Hematopoietic multipotent progenitor cell treated with erythropoietin and hydrocortisone succinate and interleukin-3 and kit ligand, for 6 days (in vitro differentiated cells): ENCODE data around the gene CTNS.
"Not testable (repeated sequence)": the region's sequence is repeated elsewhere in the genome, so short reads cannot be mapped to it uniquely, and the experiment has no call there.

Experiments
- DNase-seq: peaks from one replicate; pipeline ENCODE4 v3.0.0-alpha.2; 2015

The CTNS gene

DNA sequence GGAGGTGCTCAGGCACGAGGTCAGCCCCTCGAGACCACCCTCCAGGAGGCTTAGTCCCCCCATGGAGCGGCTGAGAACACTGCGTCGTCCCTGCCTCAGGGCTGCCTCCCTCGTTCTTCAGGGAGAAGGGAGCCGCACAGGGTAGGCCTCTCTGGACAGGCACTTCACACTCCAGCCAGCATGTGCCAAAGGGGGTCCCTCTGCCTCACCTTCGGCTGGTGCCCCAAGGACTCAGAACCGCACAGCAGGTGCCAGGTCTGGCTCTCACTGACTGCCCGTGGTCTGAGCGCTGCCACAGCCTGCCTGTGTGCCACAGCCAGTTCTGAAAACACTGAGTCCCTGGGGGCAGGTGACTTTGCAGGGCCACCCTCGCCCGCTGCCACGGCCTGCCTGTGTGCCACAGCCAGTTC, 52.3 kb downstream of the CTNS start:
- no peak for DNase-seq

DNA sequence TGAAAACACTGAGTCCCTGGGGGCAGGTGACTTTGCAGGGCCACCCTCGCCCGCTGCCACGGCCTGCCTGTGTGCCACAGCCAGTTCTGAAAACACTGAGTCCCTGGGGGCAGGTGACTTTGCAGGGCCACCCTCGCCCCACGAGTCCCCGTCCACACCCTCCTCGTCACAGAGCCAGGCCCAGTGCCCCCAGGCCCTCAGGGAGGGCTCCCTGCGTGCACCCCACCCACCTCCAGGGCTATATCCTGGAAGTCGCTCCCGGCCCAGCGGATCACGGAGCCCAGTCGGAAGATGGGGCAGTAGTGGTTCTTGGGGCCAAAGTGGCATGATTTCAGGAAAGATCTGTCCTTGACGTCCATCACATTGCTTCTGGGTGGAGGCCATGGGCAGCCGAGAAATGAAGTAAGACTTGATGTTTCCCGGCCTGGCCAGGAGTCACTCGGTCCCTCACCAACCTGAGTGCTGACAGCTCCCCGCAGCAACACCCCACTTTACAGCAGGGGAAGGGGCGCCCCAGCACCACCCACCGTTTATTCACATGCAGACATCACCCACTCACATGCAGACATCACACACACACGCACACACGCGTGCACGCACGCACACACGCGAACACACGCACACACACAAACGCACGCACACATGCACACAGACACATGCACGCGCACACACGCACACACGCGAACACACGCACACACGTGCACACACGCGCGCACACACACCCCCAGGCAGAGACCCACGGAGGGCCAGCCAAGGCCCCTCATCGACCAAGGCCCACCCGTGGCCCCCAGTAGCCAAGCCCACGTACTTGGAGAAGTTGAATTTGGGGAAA, 52.9 kb downstream of the CTNS start:
- DNase-seq, result no peak

DNA sequence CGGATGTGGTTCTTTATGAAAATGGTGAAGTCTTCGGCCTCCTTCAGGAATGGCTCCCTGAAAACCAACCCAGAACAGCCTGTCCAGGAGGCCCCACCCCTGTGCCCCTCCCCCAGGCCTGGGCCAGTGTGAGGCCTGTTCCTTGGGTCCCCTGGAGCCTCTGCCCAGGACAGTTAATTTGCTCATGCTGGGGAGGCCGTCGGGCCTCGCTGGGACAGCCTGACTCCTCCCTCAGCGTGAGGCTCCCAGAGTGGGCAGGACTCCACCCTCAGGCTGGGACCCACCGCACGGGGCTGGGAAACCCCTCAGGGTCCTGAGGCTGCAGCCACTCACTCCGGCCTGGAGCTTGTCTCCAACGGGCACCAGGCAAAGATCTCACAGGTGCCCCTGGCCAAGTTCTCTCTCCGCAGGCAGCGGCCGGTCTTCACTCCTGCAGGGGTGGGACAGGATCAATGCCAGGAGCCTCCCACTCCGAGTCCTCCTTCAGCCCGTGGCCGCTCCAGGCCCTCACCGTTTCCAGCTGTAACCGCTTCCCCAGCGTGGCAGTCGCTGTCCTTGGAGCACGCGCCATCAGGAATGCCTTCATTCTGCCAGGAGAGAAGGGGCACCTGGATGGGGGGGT, 53.6 kb downstream of the CTNS start:
- DNase-seq, result no peak

DNA sequence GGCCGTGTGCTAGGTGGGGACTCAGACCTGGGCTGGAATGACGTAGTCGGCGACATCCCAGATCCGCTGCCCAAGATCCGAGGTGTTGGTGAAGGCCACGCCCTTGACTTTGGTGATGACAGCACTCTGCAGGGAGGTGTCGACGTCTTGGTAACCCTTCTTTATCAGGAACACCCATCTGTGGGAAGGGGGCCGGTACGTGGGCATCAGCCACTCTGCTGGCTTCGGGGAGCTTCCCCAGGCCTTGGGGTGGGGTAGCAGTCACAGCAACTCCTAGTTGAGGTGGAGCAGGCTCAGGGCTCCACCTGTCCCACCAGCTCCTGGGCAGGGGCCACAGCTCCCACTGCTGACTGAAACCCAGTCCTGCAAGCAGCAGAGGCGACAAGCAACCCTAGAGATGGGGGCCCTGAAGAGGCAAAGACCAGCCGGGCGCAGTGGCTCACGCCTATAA, 55.1 kb downstream of the CTNS start:
- peak; percentile 52 for DNase-seq

DNA sequence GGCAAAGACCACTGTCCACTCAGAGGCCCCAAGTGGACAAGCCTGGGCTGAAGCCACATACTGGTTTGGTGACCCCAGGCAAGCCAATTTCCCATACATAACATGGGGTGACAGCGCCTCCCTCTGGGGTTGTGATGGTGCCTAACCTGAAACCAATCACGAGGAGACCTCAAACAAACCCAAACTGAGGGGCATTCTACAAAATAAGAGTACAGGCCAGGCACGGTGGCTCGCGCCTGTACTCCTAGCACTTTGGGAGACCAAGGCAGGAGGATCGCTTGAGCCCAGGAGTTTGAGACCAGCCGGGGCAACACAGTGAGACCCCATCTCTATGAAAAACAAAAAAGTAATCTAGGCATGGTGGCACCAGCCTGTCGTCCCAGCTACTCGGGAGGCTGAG, 55.8 kb downstream of the CTNS start:
- DNase-seq, result no peak

DNA sequence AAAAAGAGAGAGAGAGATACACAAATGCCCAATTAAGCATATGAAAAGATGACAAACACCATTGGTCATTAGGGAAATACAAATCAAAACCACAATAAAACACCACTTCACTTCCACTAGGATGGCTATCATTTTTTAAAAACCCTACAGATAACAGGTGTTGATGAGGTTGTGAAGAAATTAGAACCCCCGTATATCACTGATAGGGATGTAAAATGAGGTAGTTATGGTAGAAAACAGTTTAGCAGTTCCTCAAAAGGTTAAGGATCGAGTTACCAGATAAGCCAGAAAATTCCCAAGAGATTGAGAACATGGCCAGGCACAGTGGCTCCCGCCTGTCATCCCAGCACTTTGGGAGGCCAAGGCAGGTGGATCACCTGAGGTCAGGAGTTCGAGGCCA, 56.6 kb downstream of the CTNS start:
- no peak for DNase-seq

DNA sequence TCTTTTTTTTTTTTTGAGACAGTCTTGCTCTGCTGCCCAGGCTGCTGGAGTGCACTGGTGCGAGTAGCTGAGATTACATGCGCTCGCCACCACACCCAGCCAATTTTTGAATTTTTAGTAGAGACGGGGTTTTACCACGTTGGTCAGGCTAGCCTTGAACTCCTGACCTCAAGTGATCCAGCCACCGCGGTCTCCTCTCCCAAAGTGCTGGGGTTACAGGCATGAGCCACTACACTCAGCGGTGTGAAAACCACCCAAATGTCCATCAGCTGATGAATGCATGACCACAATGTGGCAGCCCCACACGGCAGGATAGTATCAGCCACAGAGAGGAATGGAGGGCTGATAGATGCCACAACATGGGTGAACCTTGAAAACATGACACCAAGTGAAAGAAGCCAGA, 57.3 kb downstream of the CTNS start:
- DNase-seq, result peak; percentile 67

DNA sequence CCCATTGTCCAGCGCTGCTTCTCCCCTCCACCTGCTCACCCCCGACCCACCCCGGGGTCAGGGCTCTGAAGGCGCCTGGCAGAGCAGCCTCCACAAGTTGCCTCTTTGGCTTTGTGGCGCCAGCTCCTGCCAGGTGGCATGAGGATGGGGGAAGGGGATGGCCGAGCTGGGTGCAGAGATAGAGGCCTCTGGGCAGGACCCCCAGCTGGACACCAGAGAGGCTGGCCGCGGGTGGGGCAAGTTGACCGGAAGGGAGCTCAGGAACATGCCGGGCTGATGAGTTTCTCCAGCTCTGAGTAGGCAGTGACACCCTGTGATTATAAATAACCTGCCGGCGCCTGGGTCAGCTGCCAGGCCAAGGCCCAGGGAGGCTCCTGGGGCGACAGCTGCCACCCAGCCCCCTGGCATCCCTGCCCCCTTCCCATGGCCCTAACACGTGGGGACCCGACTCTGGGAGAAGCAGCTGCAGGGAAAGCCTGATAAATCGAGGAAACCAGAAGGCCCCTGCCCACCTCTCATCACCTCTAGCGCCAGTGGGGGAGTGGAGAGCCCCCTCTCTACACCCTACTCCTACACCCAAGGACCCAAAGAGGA, 58.7 kb downstream of the CTNS start:
- no peak for DNase-seq

DNA sequence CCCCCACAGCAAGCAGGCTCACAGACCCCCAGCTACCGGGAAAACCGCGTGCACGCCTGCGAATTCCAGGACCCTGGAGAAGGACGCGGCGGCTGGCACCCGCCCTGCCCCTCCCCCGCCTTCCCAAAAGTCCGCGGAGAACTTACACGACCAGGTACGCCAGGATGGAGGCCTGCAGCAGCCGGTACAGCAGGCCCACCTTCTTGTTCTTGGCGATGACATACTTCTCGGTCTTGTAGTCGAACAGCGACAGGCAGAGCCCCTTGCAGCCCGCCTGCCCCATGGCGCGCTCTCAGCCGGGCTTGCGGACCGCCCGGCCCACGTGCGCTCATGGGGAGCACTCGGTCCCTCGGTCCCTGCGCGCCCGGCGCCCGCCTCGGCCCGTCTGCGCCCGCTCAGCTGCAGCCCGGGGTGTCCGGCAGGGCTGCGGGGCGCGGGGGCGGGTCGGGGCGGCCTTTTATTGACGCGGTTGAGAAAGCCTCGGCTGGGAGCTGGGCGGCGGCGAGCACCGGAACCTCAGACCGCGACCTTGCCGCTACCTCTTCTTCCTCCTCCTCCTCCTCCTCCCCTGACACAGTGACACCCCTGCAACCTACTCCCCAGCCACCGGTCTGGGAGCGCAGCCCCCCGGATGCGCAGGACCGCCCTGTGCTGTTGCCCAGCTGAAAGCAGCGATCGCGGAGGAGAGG, 59.3 kb downstream of the CTNS start, which contains the start of gene P2RX5:
TSS of gene P2RX5 (minus strand) at position 433 of the 689 bp plus-strand sequence. CDS start at position 283, 150 bp downstream.
- peak; percentile 71 for DNase-seq

DNA sequence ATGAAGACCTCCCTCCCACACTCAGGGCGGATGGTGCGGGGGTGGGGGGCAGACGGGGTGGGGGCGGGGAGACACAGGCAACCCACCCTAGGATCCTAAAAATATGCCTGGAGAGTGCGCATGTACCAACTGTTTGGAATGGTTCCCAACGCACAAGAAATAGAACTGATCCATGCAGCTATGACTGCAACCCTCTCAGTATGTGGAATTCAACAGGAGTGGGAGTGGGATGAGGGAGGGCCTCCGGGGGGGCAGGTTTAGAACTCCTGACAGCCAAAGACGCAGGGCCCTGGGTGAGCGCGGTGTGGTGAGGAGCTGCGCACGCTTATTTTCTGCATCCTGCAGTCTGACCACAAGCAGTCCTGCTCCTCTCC, 60.5 kb downstream of the CTNS start:
- DNase-seq, result no peak

DNA sequence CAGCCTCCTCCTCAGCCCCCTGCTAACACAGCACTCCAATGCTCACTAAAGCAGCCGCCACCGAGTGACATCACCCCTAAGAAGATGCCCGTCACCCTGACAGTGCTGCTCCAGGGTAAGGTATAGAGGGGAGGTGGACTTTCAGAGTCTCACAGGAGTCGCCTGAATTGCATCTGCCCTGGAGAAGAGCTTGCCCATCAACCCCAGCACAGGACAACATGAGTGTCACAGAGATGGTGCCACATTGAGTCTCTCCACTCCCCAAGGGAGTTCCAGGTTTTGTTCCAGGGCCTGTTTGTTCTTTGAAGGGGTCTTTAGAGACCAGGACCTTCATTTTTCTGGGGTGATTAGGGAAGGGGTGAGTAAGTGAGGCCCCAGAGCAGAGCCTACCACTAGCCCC, 61.6 kb downstream of the CTNS start:
- DNase-seq, result no peak

DNA sequence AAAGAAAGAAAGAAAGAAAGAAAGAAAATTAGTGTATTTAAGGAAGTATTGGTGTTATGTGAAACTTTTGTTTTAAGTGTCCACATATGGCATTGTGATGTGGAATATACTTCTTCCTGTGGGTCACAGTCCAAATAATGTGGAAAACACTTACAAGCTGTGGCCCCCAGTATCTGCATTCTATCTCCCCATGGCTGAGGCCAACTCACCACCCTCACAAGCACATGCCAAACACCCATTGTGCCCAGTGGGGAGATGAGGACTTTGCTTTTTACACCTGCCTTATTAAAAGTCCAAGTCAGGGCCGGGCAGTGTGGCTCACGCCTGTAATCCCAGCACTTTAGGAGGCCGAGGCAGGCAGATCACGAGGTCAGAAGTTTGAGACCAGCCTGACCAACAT, 63.4 kb downstream of the CTNS start:
- no peak for DNase-seq

DNA sequence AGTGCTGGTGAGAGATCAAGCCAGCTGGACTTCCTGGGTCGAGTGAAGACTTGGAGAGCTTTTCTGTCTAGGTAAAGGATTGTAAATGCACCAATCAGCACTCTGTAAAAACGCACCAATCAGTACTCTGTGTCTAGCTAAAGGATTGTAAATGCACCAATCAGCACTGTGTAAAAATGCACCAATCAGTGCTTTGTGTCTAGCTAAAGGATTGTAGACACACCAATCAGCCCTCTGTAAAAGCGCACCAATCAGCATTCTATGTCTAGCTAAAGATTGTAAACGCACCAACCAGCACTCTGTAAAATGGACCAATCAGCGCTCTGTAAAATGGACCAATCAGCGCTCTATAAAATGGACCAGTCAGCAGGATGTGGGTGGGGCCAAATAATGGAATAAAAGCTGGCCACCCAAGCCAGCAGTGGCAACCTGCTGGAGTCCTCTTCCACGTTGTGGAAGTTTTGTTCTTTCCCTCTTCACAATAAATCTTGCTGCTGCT, 65.5 kb downstream of the CTNS start:
- DNase-seq, result not testable (repeated sequence)

DNA sequence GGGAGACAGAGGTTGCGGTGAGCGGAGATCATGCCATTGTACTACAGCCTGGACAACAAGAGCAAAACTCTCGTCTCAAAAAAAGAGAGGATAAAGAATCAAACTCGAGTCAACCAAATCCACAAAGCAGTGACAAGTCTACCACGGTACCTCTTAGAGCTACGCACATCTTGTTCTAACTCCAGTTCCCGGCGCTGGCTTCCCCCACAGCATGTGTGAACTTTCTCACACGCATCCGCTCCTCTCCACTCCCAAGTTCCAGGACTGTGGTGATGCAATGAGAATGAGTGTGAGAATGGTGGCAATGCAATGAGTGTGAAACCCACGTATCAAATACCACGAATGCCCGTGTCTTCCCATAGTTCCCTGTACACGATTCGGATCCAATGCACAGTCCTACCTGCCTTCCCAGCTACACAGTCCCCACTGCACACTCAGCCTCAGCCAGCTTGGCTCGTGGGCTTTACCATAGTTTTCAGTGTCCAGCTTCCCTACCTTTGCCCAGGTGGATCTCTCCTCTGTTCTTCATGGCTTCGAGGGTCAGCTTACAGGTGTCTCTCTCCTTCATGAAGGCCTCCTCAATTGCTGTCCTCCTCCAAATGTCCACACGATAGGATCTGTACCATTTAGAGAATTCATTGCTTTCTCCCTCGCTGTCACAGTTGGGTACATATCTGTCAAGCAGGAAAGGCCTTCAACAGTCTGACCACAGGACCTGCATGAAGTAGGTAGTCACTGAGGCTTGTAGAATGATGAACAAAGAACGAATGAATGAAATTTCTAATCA, 68.6 kb downstream of the CTNS start:
- no peak for DNase-seq

DNA sequence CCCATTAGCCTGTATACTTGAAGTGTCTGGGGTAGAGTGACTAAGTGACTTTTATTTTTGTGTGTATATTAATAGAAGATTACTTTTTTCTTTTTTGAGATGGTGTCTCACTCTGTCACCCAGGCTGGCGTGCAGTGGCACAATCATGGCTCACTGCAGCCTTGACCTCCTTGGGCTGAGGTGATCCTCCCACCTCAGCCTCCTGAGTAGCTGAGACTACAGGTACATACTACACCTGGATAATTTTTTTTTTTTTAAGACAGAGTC, 69.1 kb downstream of the CTNS start:
- not testable (repeated sequence) for DNase-seq

DNA sequence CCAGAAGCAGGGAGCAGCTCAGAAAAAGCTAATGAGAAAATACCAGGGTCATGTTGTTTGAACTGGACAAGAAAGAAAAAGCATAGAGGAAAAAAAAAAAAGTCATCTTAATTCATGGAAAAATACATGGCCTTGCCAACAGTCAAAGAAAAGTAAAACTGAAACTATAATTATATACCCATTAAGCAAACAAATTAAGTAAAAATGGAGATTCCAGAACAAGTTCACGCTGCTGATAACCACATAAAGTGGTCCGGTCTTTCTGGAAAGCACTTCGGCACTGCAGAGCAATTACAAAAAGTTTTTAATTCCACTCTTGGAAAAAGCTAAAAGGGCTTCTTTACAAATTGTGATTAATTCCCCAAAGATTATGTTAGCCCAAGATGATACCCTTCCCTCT, 71.8 kb downstream of the CTNS start:
- DNase-seq, result no peak

DNA sequence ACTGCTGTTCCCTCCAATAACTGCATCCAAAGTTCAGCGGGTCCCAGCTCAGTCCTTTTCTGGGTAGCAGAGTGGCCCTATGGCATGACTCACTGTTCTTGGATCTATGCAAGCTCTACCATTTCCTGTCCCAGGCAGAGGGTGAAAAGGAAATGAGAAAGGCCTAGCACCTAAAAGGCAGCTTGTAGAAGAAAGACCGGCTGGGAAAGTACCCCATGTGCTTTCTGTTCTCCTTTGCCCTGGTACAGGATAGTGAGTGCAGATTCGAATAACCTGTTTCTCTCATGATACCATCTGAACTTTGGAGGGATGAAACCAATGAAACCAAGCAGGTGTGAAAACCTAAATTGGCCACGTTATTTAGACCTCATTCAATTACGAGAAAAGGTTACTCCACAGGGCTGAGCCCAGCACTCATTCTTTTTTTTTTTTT, 74.4 kb downstream of the CTNS start:
- peak; percentile 72 for DNase-seq
